BLaER1 (cell line): ENCODE results near the gene TRIM39.

Source experiments
- H3K27ac ChIP-seq: shearing (Covaris generic); formaldehyde crosslinking; 2 replicates; pipeline ENCODE4 v1.8.1; 2022
- H3K27me3 ChIP-seq: shearing (Covaris generic); formaldehyde crosslinking; 2 replicates; pipeline ENCODE4 v1.8.1; 2022
- H3K36me3 ChIP-seq: shearing (Covaris generic); formaldehyde crosslinking; 2 replicates; pipeline ENCODE4 v1.8.1; 2022
- H3K4me1 ChIP-seq: shearing (Covaris generic); formaldehyde crosslinking; 2 replicates; pipeline ENCODE4 v1.8.1; 2022
- H3K4me2 ChIP-seq: shearing (Covaris generic); formaldehyde crosslinking; 2 replicates; pipeline ENCODE4 v1.8.1; 2022
- H3K4me3 ChIP-seq: shearing (Covaris generic); formaldehyde crosslinking; 2 replicates; pipeline ENCODE4 v1.8.1; 2022
- H3K9ac ChIP-seq: shearing (Covaris generic); formaldehyde crosslinking; 2 replicates; pipeline ENCODE4 v1.8.1; 2022
- H3K9me3 ChIP-seq: shearing (Covaris generic); formaldehyde crosslinking; 2 replicates; pipeline ENCODE4 v1.8.1; 2022
- H4K20me1 ChIP-seq: shearing (Covaris generic); formaldehyde crosslinking; 2 replicates; pipeline ENCODE4 v1.8.1; 2022
- Cebpa-rat ChIP-seq: shearing (Covaris generic); IDR thresholded peaks from 2 replicates; pipeline ENCODE4 v1.8.1; 2022

The TRIM39 gene

GRCh38 chr6:30312676-30313321, 13.9 kb upstream of the TRIM39 start:
- Histone ChIP-seq H3K9me3 (no peaks in the 10 kb centered on the region), H3K36me3 (peaks cover 90% of the 10 kb centered on the region), H3K4me2 (no peak overlapping the region), H3K9ac (no peak overlapping the region), H3K4me3 (no peak overlapping the region), H3K27me3 (no peaks in the 10 kb centered on the region), H3K4me1 (no peaks in the 10 kb centered on the region), H3K27ac (no peak overlapping the region), H4K20me1 (peaks cover 99% of the 10 kb centered on the region)
- TF ChIP-seq Cebpa-rat, result no peak

GRCh38 chr6:30315156-30315555, 11.6 kb upstream of the TRIM39 start:
- no peaks in the 10 kb centered on the region for H3K27me3 ChIP-seq
- H3K36me3 ChIP-seq, result peaks cover 86% of the 10 kb centered on the region
- no peak overlapping the region for H3K9ac ChIP-seq
- no peak overlapping the region for H3K27ac ChIP-seq
- peaks cover 2% of the 10 kb centered on the region for H3K4me1 ChIP-seq
- no peak for TF ChIP-seq Cebpa-rat
- H4K20me1 ChIP-seq, result peaks cover 99% of the 10 kb centered on the region
- H3K9me3 ChIP-seq, result no peaks in the 10 kb centered on the region
- no peak overlapping the region for H3K4me3 ChIP-seq
- H3K4me2 ChIP-seq, result no peak overlapping the region

GRCh38 chr6:30317913-30318589, 8.7 kb upstream of the TRIM39 start:
- H3K36me3 ChIP-seq, result peaks cover 78% of the 10 kb centered on the region
- H3K9me3 ChIP-seq, result no peaks in the 10 kb centered on the region
- TF ChIP-seq Cebpa-rat, result no peak
- no peak overlapping the region for H3K9ac ChIP-seq
- H3K4me3 ChIP-seq, result no peak overlapping the region
- H3K27ac ChIP-seq, result no peak overlapping the region
- H3K4me1 ChIP-seq, result peaks cover 20% of the 10 kb centered on the region
- H3K4me2 ChIP-seq, result no peak overlapping the region
- no peaks in the 10 kb centered on the region for H3K27me3 ChIP-seq
- H4K20me1 ChIP-seq, result peaks cover 100% of the 10 kb centered on the region

- no peak overlapping the region for H3K4me2 ChIP-seq
- no peaks in the 10 kb centered on the region for H3K9me3 ChIP-seq
- no peak overlapping the region for H3K4me3 ChIP-seq
- H3K36me3 ChIP-seq, result peaks cover 65% of the 10 kb centered on the region
- H3K27ac ChIP-seq, result no peak overlapping the region
- TF ChIP-seq Cebpa-rat, result no peak
- H3K4me1 ChIP-seq, result peaks cover 31% of the 10 kb centered on the region
- H3K27me3 ChIP-seq, result no peaks in the 10 kb centered on the region
- no peak overlapping the region for H3K9ac ChIP-seq
- H4K20me1 ChIP-seq, result peaks cover 100% of the 10 kb centered on the region
Measured at GRCh38 chr6:30319146-30319835, 7.4 kb upstream of the TRIM39 start.

GRCh38 chr6:30321692-30322388, 4.9 kb upstream of the TRIM39 start:
- no peak for TF ChIP-seq Cebpa-rat
- peaks cover 40% of the 10 kb centered on the region for H3K36me3 ChIP-seq
- H4K20me1 ChIP-seq, result peaks cover 90% of the 10 kb centered on the region
- no peaks in the 10 kb centered on the region for H3K27me3 ChIP-seq
- H3K27ac ChIP-seq, result no peak overlapping the region
- no peak overlapping the region for H3K4me2 ChIP-seq
- H3K9me3 ChIP-seq, result no peaks in the 10 kb centered on the region
- H3K9ac ChIP-seq, result no peak overlapping the region
- peaks cover 43% of the 10 kb centered on the region for H3K4me1 ChIP-seq
- no peak overlapping the region for H3K4me3 ChIP-seq

- Histone ChIP-seq H3K27ac (no peak overlapping the region), H3K27me3 (no peaks in the 10 kb centered on the region), H3K4me1 (peaks cover 50% of the 10 kb centered on the region), H3K36me3 (peaks cover 34% of the 10 kb centered on the region), H3K4me3 (no peak overlapping the region), H3K9me3 (no peaks in the 10 kb centered on the region), H3K4me2 (0 out of 2 replicates have a peak overlapping the region, but pooled peaks have one; percentile 94), H4K20me1 (peaks cover 80% of the 10 kb centered on the region), H3K9ac (no peak overlapping the region)
- TF ChIP-seq Cebpa-rat, result no peak
Measured at GRCh38 chr6:30322527-30323501, 3.9 kb upstream of the TRIM39 start.

GRCh38 chr6:30323806-30324205, 2.9 kb upstream of the TRIM39 start:
- peak overlapping the region; percentile 94; the same call in 1 of the 2 replicates for H3K4me2 ChIP-seq
- no peak for TF ChIP-seq Cebpa-rat
- peaks cover 53% of the 10 kb centered on the region for H3K4me1 ChIP-seq

GRCh38 chr6:30325150-30325872, 1.4 kb upstream of the TRIM39 start:
- Histone ChIP-seq H3K9ac (peak overlapping the region; percentile 91), H3K27ac (peak overlapping the region; percentile 92), H3K36me3 (peaks cover 26% of the 10 kb centered on the region), H3K4me3 (peak overlapping the region; percentile 90), H4K20me1 (peaks cover 55% of the 10 kb centered on the region), H3K4me1 (peaks cover 50% of the 10 kb centered on the region), H3K9me3 (no peaks in the 10 kb centered on the region), H3K4me2 (peak overlapping the region; percentile 94), H3K27me3 (no peaks in the 10 kb centered on the region)
- TF ChIP-seq Cebpa-rat, result no peak

More at GRCh38 chr6:30323806-30324205, 2.9 kb upstream of the TRIM39 start:
- Histone ChIP-seq H3K27ac (no peak overlapping the region), H3K27me3 (no peaks in the 10 kb centered on the region), H3K9ac (no peak overlapping the region), H3K36me3 (peaks cover 26% of the 10 kb centered on the region), H3K9me3 (no peaks in the 10 kb centered on the region), H4K20me1 (peaks cover 70% of the 10 kb centered on the region), H3K4me3 (no peak overlapping the region)
